Measurements from ENCODE around the gene NCAPD2.

DNA sequence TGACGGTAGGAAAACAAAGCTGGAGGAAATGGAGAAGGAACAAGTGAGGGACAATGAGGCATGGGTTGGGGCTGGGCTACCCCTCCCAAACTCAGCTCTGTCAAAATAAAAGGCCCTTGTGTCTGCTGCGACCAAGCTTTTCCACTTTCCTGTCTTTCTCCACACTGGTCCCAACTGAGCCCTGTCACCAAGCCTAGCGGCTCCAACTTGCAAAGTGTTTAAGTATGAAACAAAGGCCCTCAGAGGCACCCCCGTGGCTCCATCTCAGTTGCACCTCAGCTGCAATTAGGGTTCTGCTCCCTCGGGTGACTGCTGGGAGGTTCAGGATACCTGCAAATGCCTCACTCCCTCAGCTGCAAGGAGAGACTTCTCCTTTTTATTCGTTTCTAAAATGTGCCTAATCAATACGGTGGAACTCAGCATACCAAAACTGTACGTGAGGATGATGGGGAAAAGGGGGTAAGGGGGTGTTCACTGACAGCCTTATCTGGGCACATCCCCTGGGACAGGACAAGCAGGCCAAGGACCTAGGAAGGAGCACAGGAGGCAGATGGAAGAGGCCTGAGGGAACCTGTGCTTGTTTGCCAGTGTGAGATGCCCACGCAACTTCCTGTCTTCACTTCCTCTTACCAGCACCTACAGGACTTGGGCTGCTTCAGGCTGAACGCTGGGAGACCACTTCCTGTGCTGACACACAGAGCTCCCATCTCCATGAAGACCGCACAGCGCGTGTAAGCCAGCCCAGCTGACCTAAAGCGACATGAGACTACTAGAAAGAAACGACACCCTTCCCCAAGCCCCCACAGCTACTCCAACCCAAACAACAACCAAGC is 32.3 kb upstream of the NCAPD2 start:
- TF ChIP-seq CTCF (conservative IDR thresholded peaks at IDR 0.05) (no peak), EZH2 (IDR thresholded peaks at IDR 0.05; ENCODE audit: low read depth) (no peak)
